K562 (cell line): Measurements from ENCODE around the gene AFDN. TPM values are rescaled to one million over a fixed set of nuclear protein-coding genes. Genes with fewer than 3 reads are reported as not detected.

Source experiments
- ATAC-seq: fragments of 200-7000 bp; cut with Tn5 transposase; 3 replicates; pipeline ENCODE4 v1.9.1; 2020; ENCODE audit warnings: moderate library complexity
- BruUV-seq: library from RNA; stranded (reverse); fragments of 400-500 nt; replicated peaks from 2 replicates; lab custom pipeline; 2021; lab: Mats Ljungman, UMichigan
- CTCF ChIA-PET: fragments of 300-600 bp; formaldehyde crosslinking; extraction: SDS; loops from one replicate; lab custom pipeline; 2021; ENCODE audit warnings: low intra/inter-chr PET ratio; lab: Yijun Ruan, JAX
- POLR2A ChIA-PET: fragments of 300-600, 350-650 bp; sonication (Branson Sonifier 250); formaldehyde crosslinking; extraction: SDS; loops from one replicate; lab custom pipeline; 2021; ENCODE audit warnings: antibody characterized with exemption, inconsistent platforms; lab: Yijun Ruan, JAX
- DNase-seq, 4 experiments: peaks; one replicate each; pipeline versions ENCODE4 v3.0.0 to v3.0.0-alpha.2; 2011 to 2018; ENCODE audit warnings: low spot score in 3 of 4, mixed read lengths in 3 of 4; ENCODE audit errors: extremely low read depth in 1 of 4
- FAIRE-seq: peaks from 2 replicates; lab custom pipeline; 2011; peaks lifted over from hg19 to GRCh38; lab: Jason Lieb, UNC
- H2AFZ ChIP-seq: 2 replicates; pipeline ENCODE4 v1.6.0; 2011; ENCODE audit warnings: low read depth, low read length, control low read depth, inconsistent platforms
- H3K27ac ChIP-seq: fragments of 200-600 bp; 3 replicates; pipeline ENCODE4 v1.8.0; 2011; ENCODE audit warnings: low read depth, mild to moderate bottlenecking, control low read depth, inconsistent platforms, low read length, moderate library complexity, mixed read lengths; ENCODE audit errors: extremely low read depth
- H3K27me3 ChIP-seq, 2 experiments: fragments of 300-600 bp in 1 of 2; 2 replicates in 1 of 2; 3 replicates in 1 of 2; pipeline versions ENCODE4 v1.6.0 to v1.8.0; 2011; ENCODE audit warnings: inconsistent platforms in 2 of 2, low read length in 2 of 2, mild to moderate bottlenecking in 1 of 2, mixed read lengths in 1 of 2, moderate library complexity in 1 of 2; ENCODE audit not compliant: control insufficient read depth in 2 of 2, insufficient read depth in 2 of 2
- H3K36me3 ChIP-seq: fragments of 300-600 bp; 3 replicates; pipeline ENCODE4 v1.8.0; 2011; ENCODE audit warnings: mild to moderate bottlenecking, low read length, inconsistent platforms; ENCODE audit not compliant: control insufficient read depth, insufficient read depth
- H3K4me1 ChIP-seq, 2 experiments: fragments of 200-600 bp in 1 of 2; replicated peaks in 1 of 2; 2 replicates in 1 of 2; 3 replicates in 1 of 2; pipeline versions ENCODE4 v1.5.1 to v1.8.0; 2011; ENCODE audit warnings: inconsistent platforms in 2 of 2, low read length in 2 of 2, mild to moderate bottlenecking in 1 of 2, mixed read lengths in 1 of 2, moderate library complexity in 1 of 2; ENCODE audit not compliant: control insufficient read depth in 2 of 2, insufficient read depth in 2 of 2
- H3K4me2 ChIP-seq: 2 replicates; pipeline ENCODE4 v1.6.1; 2011; ENCODE audit warnings: low read length, control low read depth, inconsistent platforms, mixed read lengths; ENCODE audit not compliant: insufficient read depth
- H3K4me3 ChIP-seq: fragments of 200-600 bp; sonication (generic), shearing (Covaris generic); 2 replicates; pipeline ENCODE4 v1.5.1; 2016; ENCODE audit warnings: control low read depth, inconsistent platforms
- H3K79me2 ChIP-seq: fragments of 200-600 bp; 3 replicates; pipeline ENCODE4 v1.8.0; 2011; ENCODE audit warnings: low read length, inconsistent platforms; ENCODE audit not compliant: control insufficient read depth, insufficient read depth
- H3K9ac ChIP-seq, 2 experiments: 2 replicates each; pipeline versions ENCODE4 v1.6.0 to v1.6.1; 2011; ENCODE audit warnings: low read depth in 2 of 2, low read length in 2 of 2, control low read depth in 1 of 2, inconsistent platforms in 1 of 2, mild to moderate bottlenecking in 1 of 2, mixed read lengths in 1 of 2; ENCODE audit not compliant: insufficient read depth in 1 of 2
- H3K9me1 ChIP-seq: one replicate; pipeline ENCODE4 v1.6.0; 2011; ENCODE audit warnings: inconsistent platforms, mild to moderate bottlenecking, low read length, moderate library complexity; ENCODE audit not compliant: control insufficient read depth, insufficient read depth
- H3K9me3 ChIP-seq: replicated peaks from 2 replicates; pipeline ENCODE4 v1.5.1; 2011; ENCODE audit warnings: low read depth, low read length, inconsistent platforms; ENCODE audit not compliant: control insufficient read depth, insufficient read depth
- H4K20me1 ChIP-seq: replicated peaks from 2 replicates; pipeline ENCODE4 v1.6.1; 2011; ENCODE audit warnings: low read length, inconsistent platforms, mixed read lengths; ENCODE audit not compliant: control insufficient read depth, insufficient read depth
- CREB3 ChIP-seq: fragments of 450-650 bp; conservative IDR thresholded peaks from 2 replicates; pipeline ENCODE4 v1.6.1; 2016; ENCODE audit warnings: missing genetic modification characterization, low read depth, mild to moderate bottlenecking, missing compliant biosample characterization, moderate library complexity
- MEIS2 ChIP-seq: fragments of 450-650 bp; IDR thresholded peaks from 2 replicates; pipeline ENCODE4 v1.6.1; 2014; ENCODE audit warnings: mild to moderate bottlenecking; ENCODE audit not compliant: partially characterized antibody
- NR3C1 ChIP-seq: sonication (generic); formaldehyde crosslinking; IDR thresholded peaks from 2 replicates; pipeline ENCODE4 v1.8.1; 2022; ENCODE audit warnings: missing genetic modification reagents
- PKNOX1 ChIP-seq: fragments of 450-650 bp; IDR thresholded peaks from 2 replicates; pipeline ENCODE4 v1.6.1; 2016
- SAFB2 ChIP-seq: fragments of 200-400 bp; formaldehyde crosslinking; IDR thresholded peaks from 2 replicates; pipeline ENCODE4 v1.6.1; 2018; ENCODE audit warnings: borderline replicate concordance, low read length, low read depth, moderate library complexity; ENCODE audit not compliant: severe bottlenecking
- SMARCA4 ChIP-seq: fragments of 450-650 bp; IDR thresholded peaks from 2 replicates; pipeline ENCODE4 v1.6.1; 2016
- SOX6 ChIP-seq: fragments of 450-650 bp; IDR thresholded peaks from 2 replicates; pipeline ENCODE4 v1.6.1; 2014; ENCODE audit warnings: mild to moderate bottlenecking
- TCF3 ChIP-seq: sonication (generic); formaldehyde crosslinking; IDR thresholded peaks from 2 replicates; pipeline ENCODE4 v1.4.0; 2020; ENCODE audit warnings: mild to moderate bottlenecking, missing genetic modification reagents
- ZFP91 ChIP-seq: sonication (generic); formaldehyde crosslinking; IDR thresholded peaks from 2 replicates; pipeline ENCODE4 v1.8.0; 2022; ENCODE audit warnings: mild to moderate bottlenecking, missing genetic modification reagents
- ZNF354B ChIP-seq: fragments of 250-450 bp; sonication (Bioruptor Pico); IDR thresholded peaks from 2 replicates; pipeline ENCODE4 v1.4.0; 2020
- ZNF398 ChIP-seq: fragments of 250-450 bp; sonication (Bioruptor Pico); IDR thresholded peaks from 2 replicates; pipeline ENCODE4 v1.8.0; 2021; ENCODE audit warnings: moderate library complexity, mild to moderate bottlenecking, inconsistent platforms
- ZNF707 ChIP-seq: fragments of 250-450 bp; sonication (Bioruptor Pico); conservative IDR thresholded peaks from 2 replicates; pipeline ENCODE4 v1.8.0; 2022; ENCODE audit warnings: inconsistent platforms, mild to moderate bottlenecking, moderate library complexity
- ZNF780A ChIP-seq: fragments of 250-450 bp; sonication (Bioruptor Pico); IDR thresholded peaks from 2 replicates; pipeline ENCODE4 v1.5.0; 2021; ENCODE audit warnings: mild to moderate bottlenecking
- WGBS: fragments of 100-300 bp; shearing (Covaris generic); methylation state at CpG from one replicate; pipeline ENCODE4 v1.1.6; 2016; ENCODE audit warnings: low coverage, mixed read lengths; ENCODE audit not compliant: insufficient coverage; ENCODE audit errors: missing lambda C conversion rate; 5-methylcytosine and 5-hydroxymethylcytosine counted together
- in situ Hi-C: fragments of 300-500 bp; cut with MboI; formaldehyde crosslinking; loops from 4 replicates; pipeline ENCODE4 v1.15.0; 2018; ENCODE audit warnings: inconsistent platforms, mixed read lengths
- intact Hi-C: fragments of 100-400 bp; cut with micrococcal nuclease; formaldehyde crosslinking; loops from 2 replicates; pipeline ENCODE4 v1.14.2; 2022
- polyA plus RNA-seq, 8 experiments: library from polyadenylated mRNA; depleted of rRNA in 4 of 8; stranded (reverse) in 5 of 8; unstranded in 3 of 8; fragments of >200 nt; fragmentation: Nextera tagmentation in 2 of 8; fragmentation: Illumina TruSeq in 1 of 8; extraction: Ambion mirVana in 2 of 8; extraction: Trizol in 1 of 8; gene quantifications; 2 replicates each; pipeline versions ENCODE4 v1.2.1 to v1.2.3, GENCODE V29; 2011 to 2014; ENCODE audit warnings: inconsistent platforms in 1 of 8, missing spikeins in 1 of 8
- total RNA-seq, 7 experiments: library from RNA; depleted of rRNA in 6 of 7; stranded (reverse); fragments of >200 nt in 6 of 7; fragmentation: Illumina TruSeq in 2 of 7; extraction: Trizol in 2 of 7; gene quantifications; 2 replicates each; pipeline versions ENCODE4 v1.2.1 to v1.2.3, GENCODE V29; 2011 to 2021; ENCODE audit warnings: low replicate concordance in 1 of 7
- TF ChIP-seq, protein P1 (sequence below), 2 experiments: IDR thresholded peaks in 1 of 2; conservative IDR thresholded peaks in 1 of 2; 2 replicates each; pipeline ENCODE4 v1.6.1; 2016; ENCODE audit warnings: low read depth in 2 of 2, mild to moderate bottlenecking in 1 of 2, missing compliant biosample characterization in 1 of 2, missing genetic modification characterization in 1 of 2, moderate library complexity in 1 of 2

Gene AFDN
- total and polyA plus RNA-seq, 9 of the 15 experiments (the other 6 are each of a cell fraction or from before 2014, with no cell fraction given): 7.2 to 129 (median 105) TPM

DNA sequence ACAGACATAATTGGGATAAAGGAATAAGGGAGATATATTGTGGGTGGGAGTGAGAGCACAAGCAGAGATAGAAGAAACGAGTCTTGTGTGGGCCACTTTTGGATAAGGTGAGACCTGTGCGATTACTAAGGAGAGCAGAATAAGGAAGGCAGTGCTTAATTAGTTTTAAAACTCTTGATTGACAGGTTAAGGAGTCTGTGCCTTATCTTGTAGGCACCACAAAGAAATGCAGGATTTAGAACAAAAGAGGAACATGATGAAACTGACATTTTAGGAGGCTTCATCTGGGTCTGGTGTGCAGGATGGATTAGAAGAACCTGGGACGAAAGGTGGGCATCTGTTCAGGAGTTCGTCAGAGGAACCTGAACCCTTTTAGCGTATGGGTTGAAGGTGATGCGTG lies 100.5 kb downstream of the AFDN start:
- H3K9me3 ChIP-seq: no peaks in the 10 kb centered on the region
- H3K4me2 ChIP-seq: no peak overlapping the region
- ChIA-PET CTCF (no interaction called here), POLR2A (no interaction called here)
- DNase-seq (no peak), FAIRE-seq (no peak), ATAC-seq (no peak)
- H3K9ac ChIP-seq: no peak overlapping the region
- 77% methylated on average over 6 of the region's 6 CpGs for WGBS
- H4K20me1 ChIP-seq: no peaks in the 10 kb centered on the region
- no peaks in the 10 kb centered on the region for H3K79me2 ChIP-seq
- no TSS peak for BruUV-seq
- H3K4me3 ChIP-seq: no peak overlapping the region
- H3K27ac ChIP-seq: no peak overlapping the region
- no peaks in the 10 kb centered on the region for H3K4me1 ChIP-seq
- intact Hi-C loops: no loop called here
- no peak overlapping the region for H2AFZ ChIP-seq
- no peaks in the 10 kb centered on the region for H3K27me3 ChIP-seq
- H3K36me3 ChIP-seq: peaks cover 79% of the 10 kb centered on the region
- in situ Hi-C loops: no loop called here
- no peaks in the 10 kb centered on the region for H3K9me1 ChIP-seq
- TF ChIP-seq CREB3 (tag) (no peak), ZNF398 (CRISPR knock-in tag) (no peak), SOX6 (0 out of 2 replicates have a peak, but pooled peaks have one; percentile 36), MEIS2 (peak; percentile 58), ZNF707 (CRISPR knock-in tag) (no peak), ZNF354B (CRISPR knock-in tag) (no peak), SAFB2 (no peak), ZNF780A (CRISPR knock-in tag) (no peak), SMARCA4 (no peak), NR3C1 (no peak), ZFP91 (CRISPR knock-in tag) (no peak), TCF3 (CRISPR knock-in tag) (peak; percentile 54), PKNOX1 (peak; percentile 90)
- TF ChIP-seq, protein P1, sequence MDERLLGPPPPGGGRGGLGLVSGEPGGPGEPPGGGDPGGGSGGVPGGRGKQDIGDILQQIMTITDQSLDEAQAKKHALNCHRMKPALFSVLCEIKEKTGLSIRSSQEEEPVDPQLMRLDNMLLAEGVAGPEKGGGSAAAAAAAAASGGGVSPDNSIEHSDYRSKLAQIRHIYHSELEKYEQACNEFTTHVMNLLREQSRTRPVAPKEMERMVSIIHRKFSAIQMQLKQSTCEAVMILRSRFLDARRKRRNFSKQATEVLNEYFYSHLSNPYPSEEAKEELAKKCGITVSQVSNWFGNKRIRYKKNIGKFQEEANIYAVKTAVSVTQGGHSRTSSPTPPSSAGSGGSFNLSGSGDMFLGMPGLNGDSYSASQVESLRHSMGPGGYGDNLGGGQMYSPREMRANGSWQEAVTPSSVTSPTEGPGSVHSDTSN (CRISPR knock-in tag; IDR thresholded peaks at IDR 0.05; ENCODE audit: low read depth): 0 out of 2 replicates have a peak, but pooled peaks have one; percentile 21
- TF ChIP-seq, protein P1 (tag; conservative IDR thresholded peaks at IDR 0.05; ENCODE audit: low read depth): peak; percentile 43; the same call in 1 of the 2 replicates
